Stimulated activated naive CD8-positive, alpha-beta T cell treated with anti-CD3 and anti-CD28 coated beads, Interleukin-15, Interleukin-2, amounts not matched to agents 100 ng/mL and 50 ng/mL, for 24 hours (primary cell): ENCODE measurements around the gene ICA1.

Source experiments
- H3K27ac Mint-ChIP-seq: one replicate; pipeline ENCODE4 v1.8.0; 2021; ENCODE audit warnings: mild to moderate bottlenecking, mixed read lengths
- H3K27me3 Mint-ChIP-seq: one replicate; pipeline ENCODE4 v1.8.0; 2021; ENCODE audit warnings: mixed read lengths
- H3K36me3 Mint-ChIP-seq: one replicate; pipeline ENCODE4 v1.8.0; 2021; ENCODE audit warnings: low read depth, mixed read lengths
- H3K4me1 Mint-ChIP-seq: one replicate; pipeline ENCODE4 v1.8.0; 2021; ENCODE audit warnings: low read depth, mixed read lengths
- H3K4me3 Mint-ChIP-seq: one replicate; pipeline ENCODE4 v1.8.0; 2021; ENCODE audit warnings: mild to moderate bottlenecking, mixed read lengths
- H3K9me3 Mint-ChIP-seq: one replicate; pipeline ENCODE4 v1.8.0; 2021; ENCODE audit warnings: mixed read lengths

The ICA1 gene

GRCh38 chr7:8154272-8154671 lies 107.7 kb downstream of the ICA1 start:
- Mint-ChIP-seq H3K4me1 (peaks cover 12% of the 10 kb centered on the region), H3K27me3 (no peaks in the 10 kb centered on the region), H3K4me3 (no peak overlapping the region), H3K36me3 (no peaks in the 10 kb centered on the region), H3K27ac (no peak overlapping the region), H3K9me3 (peaks cover 5% of the 10 kb centered on the region)

- Mint-ChIP-seq H3K36me3 (no peaks in the 10 kb centered on the region), H3K4me1 (peaks cover 21% of the 10 kb centered on the region), H3K27ac (peak overlapping the region; percentile 9), H3K4me3 (no peak overlapping the region), H3K27me3 (no peaks in the 10 kb centered on the region), H3K9me3 (peaks cover 5% of the 10 kb centered on the region)
These were observed 109.3 kb downstream of the ICA1 start for GRCh38 chr7:8152489-8153192.

- no peaks in the 10 kb centered on the region for H3K27me3 Mint-ChIP-seq
- H3K4me1 Mint-ChIP-seq: peaks cover 21% of the 10 kb centered on the region
- no peaks in the 10 kb centered on the region for H3K36me3 Mint-ChIP-seq
- no peak overlapping the region for H3K4me3 Mint-ChIP-seq
- no peak overlapping the region for H3K27ac Mint-ChIP-seq
- peaks cover 5% of the 10 kb centered on the region for H3K9me3 Mint-ChIP-seq
These were observed 110.7 kb downstream of the ICA1 start for GRCh38 chr7:8151161-8151725.

GRCh38 chr7:8149222-8149621 lies 112.7 kb downstream of the ICA1 start:
- Mint-ChIP-seq H3K4me3 (no peak overlapping the region), H3K36me3 (no peaks in the 10 kb centered on the region), H3K27me3 (no peaks in the 10 kb centered on the region), H3K4me1 (peaks cover 21% of the 10 kb centered on the region), H3K27ac (no peak overlapping the region), H3K9me3 (peaks cover 5% of the 10 kb centered on the region)

- Mint-ChIP-seq H3K4me1 (peaks cover 30% of the 10 kb centered on the region), H3K27ac (no peak overlapping the region), H3K36me3 (no peaks in the 10 kb centered on the region), H3K9me3 (peaks cover 3% of the 10 kb centered on the region), H3K4me3 (no peak overlapping the region), H3K27me3 (no peaks in the 10 kb centered on the region)
These were observed 114.1 kb downstream of the ICA1 start for GRCh38 chr7:8147760-8148463.

- H3K27ac Mint-ChIP-seq: no peak overlapping the region
- H3K4me1 Mint-ChIP-seq: peaks cover 30% of the 10 kb centered on the region
- H3K4me3 Mint-ChIP-seq: no peak overlapping the region
These were observed 115.1 kb downstream of the ICA1 start for GRCh38 chr7:8146788-8147413.

GRCh38 chr7:8146106-8146787 lies 115.7 kb downstream of the ICA1 start:
- Mint-ChIP-seq H3K4me1 (peaks cover 30% of the 10 kb centered on the region), H3K36me3 (no peaks in the 10 kb centered on the region), H3K4me3 (no peak overlapping the region), H3K9me3 (no peaks in the 10 kb centered on the region), H3K27ac (no peak overlapping the region), H3K27me3 (no peaks in the 10 kb centered on the region)

More at GRCh38 chr7:8146788-8147413, 115.1 kb downstream of the ICA1 start:
- no peaks in the 10 kb centered on the region for H3K27me3 Mint-ChIP-seq
- no peaks in the 10 kb centered on the region for H3K9me3 Mint-ChIP-seq
- no peaks in the 10 kb centered on the region for H3K36me3 Mint-ChIP-seq

- H3K4me3 Mint-ChIP-seq: no peak overlapping the region
- H3K27ac Mint-ChIP-seq: no peak overlapping the region
- no peaks in the 10 kb centered on the region for H3K36me3 Mint-ChIP-seq
- H3K27me3 Mint-ChIP-seq: no peaks in the 10 kb centered on the region
- peaks cover 24% of the 10 kb centered on the region for H3K4me1 Mint-ChIP-seq
- no peaks in the 10 kb centered on the region for H3K9me3 Mint-ChIP-seq
These were observed 117.1 kb downstream of the ICA1 start for GRCh38 chr7:8144856-8145255.

- Mint-ChIP-seq H3K4me3 (no peak overlapping the region), H3K4me1 (peaks cover 9% of the 10 kb centered on the region), H3K9me3 (no peaks in the 10 kb centered on the region), H3K36me3 (no peaks in the 10 kb centered on the region), H3K27me3 (no peaks in the 10 kb centered on the region), H3K27ac (no peak overlapping the region)
These were observed 118.7 kb downstream of the ICA1 start for GRCh38 chr7:8143151-8143874.

- no peaks in the 10 kb centered on the region for H3K36me3 Mint-ChIP-seq
- H3K4me1 Mint-ChIP-seq: peaks cover 9% of the 10 kb centered on the region
- no peaks in the 10 kb centered on the region for H3K27me3 Mint-ChIP-seq
- no peak overlapping the region for H3K4me3 Mint-ChIP-seq
- no peaks in the 10 kb centered on the region for H3K9me3 Mint-ChIP-seq
- no peak overlapping the region for H3K27ac Mint-ChIP-seq
These were observed 119.5 kb downstream of the ICA1 start for GRCh38 chr7:8142477-8142876.

GRCh38 chr7:8141070-8141469 lies 120.9 kb downstream of the ICA1 start:
- Mint-ChIP-seq H3K36me3 (no peaks in the 10 kb centered on the region), H3K27me3 (no peaks in the 10 kb centered on the region), H3K4me3 (no peak overlapping the region), H3K4me1 (peaks cover 9% of the 10 kb centered on the region), H3K27ac (no peak overlapping the region), H3K9me3 (no peaks in the 10 kb centered on the region)

GRCh38 chr7:8136051-8136730 lies 125.8 kb downstream of the ICA1 start:
- Mint-ChIP-seq H3K36me3 (peaks cover 3% of the 10 kb centered on the region), H3K27ac (no peak overlapping the region), H3K4me3 (no peak overlapping the region), H3K27me3 (no peaks in the 10 kb centered on the region), H3K4me1 (peaks cover 47% of the 10 kb centered on the region), H3K9me3 (no peaks in the 10 kb centered on the region)

- H3K36me3 Mint-ChIP-seq: peaks cover 3% of the 10 kb centered on the region
These were observed 126.5 kb downstream of the ICA1 start for GRCh38 chr7:8135417-8135816.

More at GRCh38 chr7:8135417-8135816, 126.5 kb downstream of the ICA1 start:
- Mint-ChIP-seq H3K9me3 (no peaks in the 10 kb centered on the region), H3K4me3 (no peak overlapping the region), H3K27ac (peak overlapping the region; percentile 57), H3K4me1 (peaks cover 55% of the 10 kb centered on the region), H3K27me3 (no peaks in the 10 kb centered on the region)
